MM.1S (cell line): ENCODE measurements around the gene LITAFD.

Source experiments
- EZH2 ChIP-seq: fragments of 300-600 bp; sonication (generic); optimal IDR thresholded peaks from 2 replicates; pipeline ENCODE3; 2017; ENCODE audit warnings: low read depth, mild to moderate bottlenecking, antibody characterized with exemption, low read length, mixed read lengths
- EZH2phosphoT487 ChIP-seq: fragments of 300-600 bp; sonication (generic); IDR thresholded peaks from 2 replicates; pipeline ENCODE4 v1.6.1; 2018; ENCODE audit warnings: antibody characterized with exemption, low read length
- TF ChIP-seq, protein P1 (sequence below): fragments of 300-600 bp; sonication (generic); IDR thresholded peaks from 2 replicates; pipeline ENCODE4 v1.5.1; 2016; ENCODE audit warnings: antibody characterized with exemption, low read length, mixed read lengths

GRCh38 chr16:8832717-8833105, 49.4 kb upstream of the LITAFD start:
- no peak for TF ChIP-seq EZH2
- TF ChIP-seq, protein P1, sequence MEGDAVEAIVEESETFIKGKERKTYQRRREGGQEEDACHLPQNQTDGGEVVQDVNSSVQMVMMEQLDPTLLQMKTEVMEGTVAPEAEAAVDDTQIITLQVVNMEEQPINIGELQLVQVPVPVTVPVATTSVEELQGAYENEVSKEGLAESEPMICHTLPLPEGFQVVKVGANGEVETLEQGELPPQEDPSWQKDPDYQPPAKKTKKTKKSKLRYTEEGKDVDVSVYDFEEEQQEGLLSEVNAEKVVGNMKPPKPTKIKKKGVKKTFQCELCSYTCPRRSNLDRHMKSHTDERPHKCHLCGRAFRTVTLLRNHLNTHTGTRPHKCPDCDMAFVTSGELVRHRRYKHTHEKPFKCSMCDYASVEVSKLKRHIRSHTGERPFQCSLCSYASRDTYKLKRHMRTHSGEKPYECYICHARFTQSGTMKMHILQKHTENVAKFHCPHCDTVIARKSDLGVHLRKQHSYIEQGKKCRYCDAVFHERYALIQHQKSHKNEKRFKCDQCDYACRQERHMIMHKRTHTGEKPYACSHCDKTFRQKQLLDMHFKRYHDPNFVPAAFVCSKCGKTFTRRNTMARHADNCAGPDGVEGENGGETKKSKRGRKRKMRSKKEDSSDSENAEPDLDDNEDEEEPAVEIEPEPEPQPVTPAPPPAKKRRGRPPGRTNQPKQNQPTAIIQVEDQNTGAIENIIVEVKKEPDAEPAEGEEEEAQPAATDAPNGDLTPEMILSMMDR: no peak
- no peak for TF ChIP-seq EZH2phosphoT487
